ENCODE results near the gene ZNF710.

DNA sequence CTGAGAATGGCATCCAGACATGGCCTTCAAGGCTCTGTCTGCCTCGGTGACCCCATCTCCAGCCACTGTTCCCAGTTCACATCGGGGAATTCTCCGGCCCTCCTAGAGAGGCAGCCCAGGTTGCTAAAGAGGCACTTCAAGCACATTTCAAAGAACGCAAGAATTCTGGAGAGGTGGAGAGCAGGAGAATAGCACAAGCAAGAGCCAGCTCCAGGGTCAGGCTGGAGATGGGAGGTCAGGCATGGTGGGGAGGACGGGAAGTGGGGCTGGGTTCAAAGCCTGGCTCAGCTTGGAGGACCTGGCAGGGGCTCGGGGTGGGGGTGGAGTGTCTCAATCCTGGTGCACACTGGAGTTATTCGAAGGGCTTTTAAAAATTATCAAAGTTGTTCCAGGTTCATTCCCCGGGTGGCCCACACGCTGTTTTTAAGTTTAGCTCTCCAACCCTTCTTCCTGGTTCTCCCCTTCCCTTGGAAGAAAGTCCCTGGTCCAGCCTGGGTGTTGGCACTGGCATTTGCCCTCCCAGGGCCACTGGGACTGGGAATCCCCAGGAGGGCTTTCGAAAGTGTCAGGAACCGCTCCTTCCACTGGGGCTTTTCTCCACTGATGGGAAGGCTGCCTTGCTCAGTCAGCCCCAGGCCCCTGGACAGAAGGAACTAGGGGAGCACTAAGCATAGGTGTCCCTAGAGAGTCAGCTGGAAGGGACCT is 35.8 kb downstream of the ZNF710 start:
- TF ChIP-seq POLR2AphosphoS5 (IDR thresholded peaks at IDR 0.05) = no peak
- TF ChIP-seq, protein P1, sequence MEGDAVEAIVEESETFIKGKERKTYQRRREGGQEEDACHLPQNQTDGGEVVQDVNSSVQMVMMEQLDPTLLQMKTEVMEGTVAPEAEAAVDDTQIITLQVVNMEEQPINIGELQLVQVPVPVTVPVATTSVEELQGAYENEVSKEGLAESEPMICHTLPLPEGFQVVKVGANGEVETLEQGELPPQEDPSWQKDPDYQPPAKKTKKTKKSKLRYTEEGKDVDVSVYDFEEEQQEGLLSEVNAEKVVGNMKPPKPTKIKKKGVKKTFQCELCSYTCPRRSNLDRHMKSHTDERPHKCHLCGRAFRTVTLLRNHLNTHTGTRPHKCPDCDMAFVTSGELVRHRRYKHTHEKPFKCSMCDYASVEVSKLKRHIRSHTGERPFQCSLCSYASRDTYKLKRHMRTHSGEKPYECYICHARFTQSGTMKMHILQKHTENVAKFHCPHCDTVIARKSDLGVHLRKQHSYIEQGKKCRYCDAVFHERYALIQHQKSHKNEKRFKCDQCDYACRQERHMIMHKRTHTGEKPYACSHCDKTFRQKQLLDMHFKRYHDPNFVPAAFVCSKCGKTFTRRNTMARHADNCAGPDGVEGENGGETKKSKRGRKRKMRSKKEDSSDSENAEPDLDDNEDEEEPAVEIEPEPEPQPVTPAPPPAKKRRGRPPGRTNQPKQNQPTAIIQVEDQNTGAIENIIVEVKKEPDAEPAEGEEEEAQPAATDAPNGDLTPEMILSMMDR (IDR thresholded peaks at IDR 0.05 in 8 of 11, conservative IDR thresholded peaks at IDR 0.05 in 3 of 11) = no peak
- TF ChIP-seq POLR2A (IDR thresholded peaks at IDR 0.05) = no peak
